Skeletal muscle tissue (tissue), 4 donors: Measurements from ENCODE around the gene ANO1. TPM values are rescaled to one million over a fixed set of nuclear protein-coding genes. Genes with fewer than 3 reads are reported as not detected.

Experiments used
- H3K27ac ChIP-seq: one replicate; pipeline ENCODE4 v1.7.0; 2013; ENCODE audit warnings: mild to moderate bottlenecking, low read depth, low read length, inconsistent platforms
- H3K27me3 ChIP-seq, 3 donors: one replicate each; pipeline ENCODE4 v1.7.0; 2013; ENCODE audit warnings: low read length in 3 of 3; ENCODE audit not compliant: control insufficient read depth in 3 of 3, insufficient read depth in 3 of 3
- H3K36me3 ChIP-seq, 3 donors: one replicate each; pipeline ENCODE4 v1.7.0; 2013; ENCODE audit warnings: low read length in 3 of 3; ENCODE audit not compliant: control insufficient read depth in 3 of 3, insufficient read depth in 3 of 3
- H3K4me1 ChIP-seq, 3 donors: one replicate each; pipeline ENCODE4 v1.7.0; 2013; ENCODE audit warnings: low read length in 3 of 3, mild to moderate bottlenecking in 3 of 3; ENCODE audit not compliant: control insufficient read depth in 3 of 3, insufficient read depth in 3 of 3
- H3K4me3 ChIP-seq, 3 donors: one replicate each; pipeline ENCODE4 v1.7.0; 2013; ENCODE audit warnings: low read length in 3 of 3
- H3K9ac ChIP-seq, 3 donors: one replicate each; pipeline ENCODE4 v1.7.0; 2013; ENCODE audit warnings: low read length in 3 of 3, mild to moderate bottlenecking in 3 of 3, moderate library complexity in 2 of 3, low read depth in 1 of 3
- H3K9me3 ChIP-seq, 3 donors: one replicate each; pipeline ENCODE4 v1.7.0; 2013; ENCODE audit warnings: low read length in 3 of 3; ENCODE audit not compliant: control insufficient read depth in 3 of 3
- total RNA-seq: library from RNA; depleted of rRNA; stranded (reverse); fragments of >200 nt; gene quantifications from one replicate; pipeline ENCODE4 v1.2.3, GENCODE V29; 2014
- donor health status: Osteomylitis.

Gene ANO1
- total RNA-seq, 1 donor from 2014 or later: 1.6 TPM

DNA sequence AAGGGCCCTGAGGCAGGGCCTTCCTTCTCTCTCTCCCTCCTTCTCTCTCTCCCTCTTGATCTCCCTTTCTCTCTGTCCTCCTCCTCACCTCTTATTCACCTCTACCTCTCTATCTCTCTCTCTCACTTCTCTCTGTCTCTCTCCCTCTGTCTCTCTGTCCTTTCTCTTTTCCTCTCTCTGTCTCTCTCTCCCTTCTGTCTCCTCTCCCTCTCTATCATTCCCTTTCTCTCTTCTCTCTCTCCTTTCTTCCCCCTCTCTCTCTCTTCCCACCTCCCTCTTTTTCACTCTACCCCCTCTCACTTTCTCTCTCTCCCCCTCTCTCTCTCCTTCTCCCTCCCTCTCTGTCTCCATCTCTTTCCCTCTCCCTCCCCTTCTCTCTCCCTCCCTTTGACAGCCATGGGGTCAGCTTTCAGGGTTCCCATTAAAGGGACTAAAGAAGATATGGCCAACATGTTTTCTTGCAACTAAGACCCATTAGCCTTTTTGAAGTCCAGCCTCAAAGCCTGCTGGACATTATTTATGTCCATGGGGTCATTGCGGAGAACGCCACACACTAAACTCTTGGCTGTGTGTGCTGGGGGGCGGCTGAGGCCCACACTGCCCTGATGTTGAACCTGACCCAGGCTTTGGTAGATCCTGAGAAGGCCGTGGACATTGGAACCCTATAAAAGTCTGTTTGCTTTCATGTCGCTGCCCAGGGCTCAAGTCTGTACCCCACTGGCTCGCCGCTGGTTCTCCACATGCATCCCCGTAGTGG lies 15.0 kb downstream of the ANO1 start:
- Histone ChIP-seq H3K4me1 (peaks cover 33 to 69% (median 39%) of the 10 kb centered on the region in 3 donors), H3K9ac (no peak overlapping the region), H3K4me3 (no peak overlapping the region), H3K36me3 (no peaks in the 10 kb centered on the region), H3K9me3 (no peaks in the 10 kb centered on the region), H3K27ac (peak overlapping the region; percentile 23), H3K27me3 (no peaks in the 10 kb centered on the region)

DNA sequence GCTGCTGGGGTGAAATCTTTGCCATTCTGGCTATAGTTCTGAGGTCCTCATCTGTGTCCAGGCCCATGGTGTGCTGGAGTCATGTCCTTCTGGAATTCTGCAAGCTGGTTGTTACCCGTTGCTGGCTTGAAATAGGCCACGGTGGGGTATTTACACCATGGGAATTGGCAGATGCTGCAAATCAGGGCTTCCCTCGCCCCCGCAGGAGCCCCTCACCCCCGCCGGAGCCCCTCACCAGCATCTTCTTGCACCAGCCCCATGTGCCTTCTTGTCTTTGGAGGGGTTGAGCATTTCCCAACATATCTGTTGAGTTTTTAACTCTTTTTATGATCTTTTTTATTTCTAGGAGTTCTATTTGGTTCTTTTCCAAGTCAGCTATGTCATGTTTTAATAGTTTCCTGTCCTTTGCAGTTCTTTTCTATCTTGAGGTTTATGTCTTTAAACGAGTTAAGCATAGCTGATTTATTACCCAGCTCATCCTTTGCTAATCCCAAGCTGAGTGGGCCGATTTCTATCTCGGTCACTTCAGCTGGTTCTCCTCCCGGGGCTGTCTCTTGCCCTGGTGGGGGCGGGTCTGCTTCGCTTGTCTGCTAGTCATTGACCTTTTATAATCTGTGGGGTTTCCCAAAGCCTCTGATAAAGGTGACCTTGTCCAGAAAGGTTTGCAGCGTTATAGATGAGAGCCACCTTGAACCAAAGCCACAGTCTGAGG lies 17.6 kb downstream of the ANO1 start:
- Histone ChIP-seq H3K4me1 (peaks cover 40 to 74% (median 40%) of the 10 kb centered on the region in 3 donors), H3K9me3 (no peaks in the 10 kb centered on the region), H3K4me3 (no peak overlapping the region), H3K27me3 (peaks cover 0 to 2% (median 0%) of the 10 kb centered on the region in 3 donors), H3K36me3 (no peaks in the 10 kb centered on the region), H3K9ac (peak overlapping the region in 1 of 3 donors; percentile 12), H3K27ac (peak overlapping the region; percentile 58)

DNA sequence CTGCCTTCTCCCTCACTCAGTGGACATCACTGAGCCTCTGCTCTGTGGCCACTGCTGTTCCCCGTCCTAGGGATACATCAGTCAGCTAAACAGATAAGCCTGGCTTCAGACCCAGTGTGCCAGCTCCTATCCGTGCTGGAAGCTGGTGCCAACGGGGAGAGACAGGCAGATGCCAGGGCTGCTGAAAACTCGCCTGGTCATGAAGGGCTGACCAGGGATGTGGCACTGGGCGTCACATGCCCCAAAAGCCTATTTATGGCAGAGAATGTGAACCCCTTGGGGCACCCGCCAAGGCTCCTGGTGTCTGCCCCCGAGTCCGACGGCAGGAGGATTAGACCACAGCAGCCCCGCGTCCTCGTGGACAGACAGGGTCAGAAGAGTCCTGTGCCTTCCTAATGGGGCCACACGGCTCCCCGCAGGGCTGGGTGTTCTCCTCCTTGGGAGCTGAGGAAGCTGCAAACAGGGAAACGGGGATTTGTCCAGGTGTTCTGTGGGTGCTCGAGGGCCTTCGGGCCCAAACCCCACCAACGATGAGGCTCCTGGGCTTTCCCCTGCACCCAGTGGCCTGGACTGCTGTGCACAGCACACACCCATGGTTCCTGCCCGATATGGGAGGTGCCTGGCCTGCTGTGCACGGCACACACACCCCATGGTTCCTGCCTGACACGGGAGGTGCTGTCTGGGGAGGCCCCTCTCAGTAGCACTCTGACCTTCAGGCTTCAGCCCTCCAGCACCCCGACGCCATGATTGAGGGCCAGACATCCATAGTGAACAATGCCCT lies 19.9 kb downstream of the ANO1 start:
- Histone ChIP-seq H3K4me1 (peaks cover 24 to 59% (median 30%) of the 10 kb centered on the region in 3 donors), H3K27ac (peak overlapping the region; percentile 66), H3K9ac (peak overlapping the region in 1 of 3 donors; percentile 33), H3K4me3 (no peak overlapping the region), H3K36me3 (no peaks in the 10 kb centered on the region), H3K27me3 (peaks cover 0 to 6% (median 0%) of the 10 kb centered on the region in 3 donors), H3K9me3 (no peaks in the 10 kb centered on the region)

DNA sequence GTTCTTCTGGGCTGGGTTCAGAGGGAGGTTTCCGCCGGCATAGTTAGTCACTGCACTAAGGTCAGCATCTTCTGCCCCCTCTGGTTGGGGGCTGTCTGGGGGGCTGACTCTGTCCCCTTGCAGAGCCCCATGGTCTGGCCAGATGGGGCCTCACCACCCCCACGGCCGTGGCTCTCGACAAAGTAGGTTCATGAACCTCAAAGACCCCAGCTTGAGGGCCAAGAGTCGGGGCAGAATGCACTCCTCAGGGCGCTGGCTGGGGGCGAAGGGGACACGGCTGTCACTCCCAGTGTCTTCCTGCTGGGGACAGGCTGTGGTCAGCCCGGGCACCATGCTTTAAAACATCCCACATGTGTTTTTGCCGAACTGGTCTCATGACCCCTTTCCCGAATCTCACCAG lies 20.8 kb downstream of the ANO1 start:
- peak overlapping the region; percentile 66 for H3K27ac ChIP-seq
- H3K27me3 ChIP-seq: peaks cover 0 to 6% (median 0%) of the 10 kb centered on the region in 3 donors
- no peak overlapping the region for H3K9ac ChIP-seq
- H3K9me3 ChIP-seq: no peaks in the 10 kb centered on the region
- H3K4me3 ChIP-seq: no peak overlapping the region
- no peaks in the 10 kb centered on the region for H3K36me3 ChIP-seq
- H3K4me1 ChIP-seq: peaks cover 22 to 60% (median 30%) of the 10 kb centered on the region in 3 donors

DNA sequence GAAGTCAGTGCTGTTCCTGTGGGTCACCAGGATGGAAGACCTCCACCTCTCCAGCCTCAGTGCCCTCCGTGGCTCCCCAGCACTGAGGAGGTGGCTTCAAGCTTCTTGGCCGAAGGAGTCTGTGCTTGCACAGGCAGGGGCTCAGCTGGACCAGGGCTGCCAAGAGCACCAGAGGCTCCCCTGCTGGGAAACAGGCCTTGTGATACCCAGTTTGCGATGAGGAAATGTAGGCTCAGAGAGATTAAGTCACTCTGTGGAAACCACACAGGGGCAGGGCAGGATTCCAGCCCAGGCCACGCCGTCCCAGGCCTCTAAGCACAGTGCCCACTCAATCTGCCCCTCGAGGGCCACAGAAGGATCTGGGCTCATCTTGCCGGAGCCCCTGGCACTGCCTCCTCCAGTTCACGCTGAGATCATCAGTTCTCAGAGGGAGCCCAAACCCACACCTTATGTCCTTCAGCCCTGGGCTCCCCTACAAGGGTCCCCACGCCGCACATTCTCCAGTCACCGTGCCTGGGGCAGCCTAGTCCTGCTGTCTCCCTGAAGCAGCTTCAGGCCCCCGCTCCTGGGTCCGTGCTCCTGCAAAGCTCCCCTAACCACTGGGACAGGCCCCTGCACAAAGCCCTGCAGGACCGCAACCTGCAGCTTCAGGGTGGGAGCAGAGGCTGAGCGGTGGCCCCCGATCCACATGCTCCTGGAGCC lies 21.6 kb downstream of the ANO1 start:
- no peak overlapping the region for H3K4me3 ChIP-seq
- H3K4me1 ChIP-seq: peaks cover 22 to 61% (median 27%) of the 10 kb centered on the region in 3 donors
- H3K9ac ChIP-seq: peak overlapping the region in 1 of 3 donors; percentile 50
- peak overlapping the region; percentile 66 for H3K27ac ChIP-seq
- H3K9me3 ChIP-seq: no peaks in the 10 kb centered on the region
- peaks cover 0 to 9% (median 2%) of the 10 kb centered on the region in 3 donors for H3K27me3 ChIP-seq
- no peaks in the 10 kb centered on the region for H3K36me3 ChIP-seq

DNA sequence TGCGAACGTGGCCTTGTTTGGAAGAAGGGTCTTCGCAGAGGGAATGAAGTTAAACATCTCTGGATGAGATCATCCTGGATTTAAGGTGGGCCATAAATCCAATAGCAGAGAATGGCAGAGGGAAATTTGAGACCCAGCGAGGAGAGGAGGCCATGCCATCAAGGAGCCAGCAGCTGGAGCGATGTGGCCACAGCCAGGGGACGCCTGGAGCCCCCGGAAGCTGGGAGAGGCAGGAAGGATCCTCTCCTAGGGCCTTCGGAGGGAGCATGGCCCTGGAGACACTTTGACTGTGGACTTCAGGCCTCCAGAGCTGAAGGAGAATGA lies 22.1 kb downstream of the ANO1 start:
- no peak overlapping the region for H3K4me3 ChIP-seq
- H3K4me1 ChIP-seq: peaks cover 22 to 66% (median 27%) of the 10 kb centered on the region in 3 donors
- H3K9ac ChIP-seq: no peak overlapping the region
- peaks cover 0 to 9% (median 4%) of the 10 kb centered on the region in 3 donors for H3K27me3 ChIP-seq
- peak overlapping the region; percentile 66 for H3K27ac ChIP-seq
- H3K36me3 ChIP-seq: no peaks in the 10 kb centered on the region
- H3K9me3 ChIP-seq: no peaks in the 10 kb centered on the region

DNA sequence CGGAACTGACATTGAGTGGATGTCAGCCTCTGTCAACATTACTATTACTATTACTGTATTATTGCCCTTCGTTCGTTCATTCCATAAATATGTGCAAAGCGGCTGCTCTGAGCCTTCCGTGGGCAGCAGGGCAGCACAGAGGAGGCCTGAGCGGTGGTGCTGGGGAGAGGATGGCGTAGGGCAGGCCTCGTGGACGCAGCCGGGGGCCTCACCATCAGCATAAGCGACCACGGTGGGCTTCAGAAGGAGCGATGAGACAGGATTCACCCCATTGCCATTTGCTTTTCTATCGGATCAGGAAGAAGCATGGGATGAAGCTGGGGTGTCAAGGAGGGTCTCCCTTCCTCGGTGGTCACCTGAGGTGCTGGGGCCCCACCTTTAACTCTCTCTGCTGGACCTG lies 22.7 kb downstream of the ANO1 start:
- H3K9ac ChIP-seq: no peak overlapping the region
- H3K9me3 ChIP-seq: no peaks in the 10 kb centered on the region
- H3K4me1 ChIP-seq: peaks cover 26 to 70% (median 27%) of the 10 kb centered on the region in 3 donors
- H3K4me3 ChIP-seq: no peak overlapping the region
- H3K27me3 ChIP-seq: peaks cover 0 to 9% (median 4%) of the 10 kb centered on the region in 3 donors
- H3K27ac ChIP-seq: no peak overlapping the region
- no peaks in the 10 kb centered on the region for H3K36me3 ChIP-seq

DNA sequence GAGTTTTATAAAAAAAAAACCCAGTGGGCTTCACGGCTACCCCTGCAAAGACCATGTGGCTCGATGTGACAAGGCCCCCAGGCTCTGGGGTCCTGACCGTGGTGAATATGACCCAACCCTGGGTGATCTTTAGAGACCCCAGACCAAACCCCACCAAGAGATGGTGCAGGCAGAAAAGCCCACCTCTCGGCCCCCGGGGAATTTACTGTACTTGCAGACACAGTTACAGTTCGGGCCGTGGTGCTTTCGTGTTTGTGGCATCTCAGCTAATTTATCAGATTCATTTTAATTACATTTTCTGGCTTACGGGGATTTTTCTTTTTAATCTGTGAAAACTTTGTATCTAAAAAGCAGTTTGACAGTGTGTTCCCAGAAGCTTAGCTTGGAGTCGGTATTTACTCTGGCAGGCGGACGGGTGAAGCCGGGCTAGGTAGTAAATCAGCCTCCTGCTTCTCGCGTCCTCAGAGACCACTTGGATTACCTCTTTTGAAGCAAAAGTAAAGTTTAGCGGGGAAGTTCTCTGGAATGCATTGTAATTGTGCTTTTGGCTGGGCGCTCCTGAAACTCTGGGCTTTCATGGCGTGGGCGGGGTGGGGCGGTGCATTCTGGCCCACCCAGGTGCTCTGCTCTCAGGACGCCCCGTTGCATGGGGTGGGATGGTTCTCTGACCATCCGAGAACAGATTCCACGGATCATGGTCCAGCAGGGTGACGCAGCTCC lies 25.3 kb downstream of the ANO1 start:
- no peak overlapping the region for H3K4me3 ChIP-seq
- peaks cover 19 to 69% (median 33%) of the 10 kb centered on the region in 3 donors for H3K4me1 ChIP-seq
- H3K9me3 ChIP-seq: no peaks in the 10 kb centered on the region
- H3K27ac ChIP-seq: no peak overlapping the region
- no peak overlapping the region for H3K9ac ChIP-seq
- H3K36me3 ChIP-seq: no peaks in the 10 kb centered on the region
- H3K27me3 ChIP-seq: peaks cover 0 to 12% (median 9%) of the 10 kb centered on the region in 3 donors

DNA sequence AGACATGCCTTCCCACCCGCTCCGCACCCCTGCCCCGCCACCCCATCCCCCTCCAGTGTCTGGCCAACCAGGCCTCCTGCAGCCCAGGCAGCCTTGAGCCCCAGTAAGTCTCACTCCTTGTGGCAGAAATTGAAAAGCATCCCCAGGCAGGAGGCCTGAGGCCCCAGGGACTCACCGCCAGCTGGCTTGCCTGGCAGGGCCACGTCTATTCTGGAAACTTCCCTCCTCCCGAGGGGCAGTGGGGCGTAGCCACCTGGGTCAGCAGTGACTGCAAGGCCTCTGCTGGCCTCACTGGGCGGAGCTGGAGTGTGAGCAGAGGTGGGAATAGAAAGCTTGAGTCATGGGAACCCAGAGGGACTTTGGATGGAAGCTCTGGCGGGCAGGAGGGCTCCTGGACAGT lies 26.3 kb downstream of the ANO1 start:
- H3K4me1 ChIP-seq: peaks cover 17 to 67% (median 34%) of the 10 kb centered on the region in 3 donors
- no peaks in the 10 kb centered on the region for H3K9me3 ChIP-seq
- no peak overlapping the region for H3K4me3 ChIP-seq
- H3K36me3 ChIP-seq: no peaks in the 10 kb centered on the region
- H3K27me3 ChIP-seq: peaks cover 0 to 12% (median 9%) of the 10 kb centered on the region in 3 donors
- peak overlapping the region in 1 of 3 donors; percentile 16 for H3K9ac ChIP-seq
- peak overlapping the region; percentile 44 for H3K27ac ChIP-seq
